IMR-90 (cell line): Measurements from ENCODE around the gene NPPA. TPM values are rescaled to one million over a fixed set of nuclear protein-coding genes. Genes with fewer than 3 reads are reported as not detected.

Source experiments
- ATAC-seq: fragments of 200-7000 bp; cut with Tn5 transposase; 2 replicates; pipeline ENCODE4 v1.9.1; 2020; ENCODE audit warnings: low read depth, mild to moderate bottlenecking, moderate library complexity
- BruUV-seq: library from RNA; stranded (reverse); fragments of 400-500 nt; replicated peaks from 2 replicates; lab custom pipeline; 2021; lab: Mats Ljungman, UMichigan
- CTCF ChIA-PET: fragments of 300-600 bp; formaldehyde crosslinking; extraction: SDS; loops from one replicate; lab custom pipeline; 2021; ENCODE audit warnings: antibody characterized with exemption; lab: Yijun Ruan, JAX
- POLR2A ChIA-PET: fragments of 300-600 bp; sonication (Branson Sonifier 250); formaldehyde crosslinking; loops from one replicate; lab custom pipeline; 2022; ENCODE audit warnings: antibody characterized with exemption; ENCODE audit not compliant: unreplicated experiment; lab: Charles Lee
- DNase-seq: peaks from one replicate; pipeline ENCODE4 v3.0.0; 2013
- H2AFZ ChIP-seq: replicated peaks from 2 replicates; pipeline ENCODE3; 2013; ENCODE audit warnings: low read length, mild to moderate bottlenecking; ENCODE audit not compliant: poor library complexity
- H2AK5ac ChIP-seq: 2 replicates; pipeline ENCODE4 v1.6.1; 2013; ENCODE audit warnings: low read depth, low read length, inconsistent platforms
- H2AK9ac ChIP-seq: replicated peaks from 2 replicates; pipeline ENCODE3; 2013; ENCODE audit warnings: mild to moderate bottlenecking, low read depth, low read length, moderate library complexity; ENCODE audit not compliant: poor library complexity
- H2BK120ac ChIP-seq: 2 replicates; pipeline ENCODE4 v1.6.1; 2013; ENCODE audit warnings: low read depth, low read length, inconsistent platforms
- H2BK15ac ChIP-seq: 3 replicates; pipeline ENCODE4 v1.6.1; 2013; ENCODE audit warnings: low read depth, low read length, inconsistent platforms
- H2BK20ac ChIP-seq: 2 replicates; pipeline ENCODE4 v1.6.1; 2013; ENCODE audit warnings: low read depth, mild to moderate bottlenecking, inconsistent platforms, low read length, moderate library complexity
- H2BK5ac ChIP-seq: 2 replicates; pipeline ENCODE4 v1.6.1; 2013; ENCODE audit warnings: mild to moderate bottlenecking, low read depth, low read length, inconsistent platforms; ENCODE audit not compliant: poor library complexity, severe bottlenecking
- H3K14ac ChIP-seq: replicated peaks from 2 replicates; pipeline ENCODE4 v1.6.1; 2013; ENCODE audit warnings: low read depth, low read length, inconsistent platforms
- H3K18ac ChIP-seq: 2 replicates; pipeline ENCODE4 v1.6.1; 2013; ENCODE audit warnings: low read depth, low read length, control low read depth
- H3K23ac ChIP-seq: 2 replicates; pipeline ENCODE4 v1.6.1; 2013; ENCODE audit warnings: low read depth, low read length, inconsistent platforms
- H3K27ac ChIP-seq: 2 replicates; pipeline ENCODE4 v1.5.1; 2013; ENCODE audit warnings: mild to moderate bottlenecking, control low read depth, low read length; ENCODE audit not compliant: insufficient read depth
- H3K27me3 ChIP-seq: 2 replicates; pipeline ENCODE4 v1.6.1; 2013; ENCODE audit warnings: low read length; ENCODE audit not compliant: control insufficient read depth, insufficient read depth
- H3K36me3 ChIP-seq: 2 replicates; pipeline ENCODE4 v1.6.1; 2013; ENCODE audit warnings: low read length, mixed read lengths; ENCODE audit not compliant: control insufficient read depth, insufficient read depth
- H3K4ac ChIP-seq: 2 replicates; pipeline ENCODE4 v1.6.1; 2013; ENCODE audit warnings: low read depth, low read length, inconsistent platforms
- H3K4me1 ChIP-seq: 2 replicates; pipeline ENCODE4 v1.6.1; 2013; ENCODE audit warnings: low read length, mixed read lengths; ENCODE audit not compliant: control insufficient read depth, insufficient read depth
- H3K4me2 ChIP-seq: 2 replicates; pipeline ENCODE4 v1.6.1; 2013; ENCODE audit warnings: low read depth, mild to moderate bottlenecking, control low read depth, low read length, moderate library complexity
- H3K4me3 ChIP-seq: 2 replicates; pipeline ENCODE4 v1.5.1; 2013; ENCODE audit warnings: low read depth, mild to moderate bottlenecking, control low read depth, low read length, moderate library complexity; ENCODE audit not compliant: insufficient read depth
- H3K56ac ChIP-seq: 2 replicates; pipeline ENCODE4 v1.6.1; 2013; ENCODE audit warnings: low read length, inconsistent platforms; ENCODE audit not compliant: insufficient read depth; ENCODE audit errors: extremely low read depth
- H3K79me1 ChIP-seq, 2 experiments: 2 replicates each; pipeline ENCODE4 v1.6.1; 2013; ENCODE audit warnings: low read length in 2 of 2, inconsistent platforms in 1 of 2, low read depth in 1 of 2
- H3K9ac ChIP-seq: 2 replicates; pipeline ENCODE4 v1.6.1; 2013; ENCODE audit warnings: low read depth, low read length, control low read depth
- H3K9me1 ChIP-seq: 2 replicates; pipeline ENCODE4 v1.6.1; 2013; ENCODE audit warnings: low read length, inconsistent platforms; ENCODE audit not compliant: insufficient read depth
- H3K9me3 ChIP-seq: 2 replicates; pipeline ENCODE4 v1.6.1; 2013; ENCODE audit warnings: low read length; ENCODE audit not compliant: control insufficient read depth, insufficient read depth
- H4K20me1 ChIP-seq: 2 replicates; pipeline ENCODE4 v1.6.1; 2013; ENCODE audit warnings: low read length, inconsistent platforms; ENCODE audit not compliant: insufficient read depth
- H4K5ac ChIP-seq: 2 replicates; pipeline ENCODE4 v1.6.1; 2013; ENCODE audit warnings: mild to moderate bottlenecking, low read depth, low read length, control low read depth
- H4K8ac ChIP-seq, 2 experiments: 2 replicates each; pipeline ENCODE4 v1.6.1; 2013; ENCODE audit warnings: low read depth in 2 of 2, low read length in 2 of 2, control low read depth in 1 of 2, inconsistent platforms in 1 of 2
- H4K91ac ChIP-seq: 2 replicates; pipeline ENCODE4 v1.6.1; 2013; ENCODE audit warnings: low read depth, low read length, inconsistent platforms; ENCODE audit not compliant: insufficient read depth
- MAZ ChIP-seq: IDR thresholded peaks from 2 replicates; pipeline ENCODE4 v1.6.1; 2012; ENCODE audit warnings: low read depth, mild to moderate bottlenecking, low read length, improper control_type of control experiment, moderate library complexity, borderline replicate concordance
- POLR2A ChIP-seq: IDR thresholded peaks from 2 replicates; pipeline ENCODE4 v1.6.1; 2012; ENCODE audit warnings: mild to moderate bottlenecking, low read depth, low read length
- RAD21 ChIP-seq: IDR thresholded peaks from 2 replicates; pipeline ENCODE4 v1.6.1; 2012; ENCODE audit warnings: low read length, improper control_type of control experiment
- RCOR1 ChIP-seq: IDR thresholded peaks from 2 replicates; pipeline ENCODE4 v1.6.1; 2012; ENCODE audit warnings: mild to moderate bottlenecking, low read length, improper control_type of control experiment; ENCODE audit not compliant: insufficient replicate concordance
- WGBS, 2 experiments: methylation state at CpG; one replicate each; pipeline versions ENCODE4 v1.1.5 to v1.1.7; 2013; ENCODE audit warnings: missing lambda C conversion rate in 2 of 2; ENCODE audit not compliant: insufficient read length in 1 of 2; ENCODE audit errors: extremely low coverage in 2 of 2; 5-methylcytosine and 5-hydroxymethylcytosine counted together
- dilution Hi-C: fragments of 300-500 bp; cut with HindIII; formaldehyde crosslinking; loops from one replicate; pipeline ENCODE4 v1.14.3; 2018; ENCODE audit warnings: low sequenced_read_pairs; ENCODE audit not compliant: unreplicated experiment
- in situ Hi-C: fragments of 300-500 bp; cut with MboI; formaldehyde crosslinking; loops from 3 replicates; pipeline ENCODE4 v1.14.3; 2019; ENCODE audit warnings: low sequenced_read_pairs, inconsistent platforms, mixed read lengths
- intact Hi-C: fragments of 100-400 bp; cut with micrococcal nuclease; formaldehyde crosslinking; loops from 2 replicates; pipeline ENCODE4 v1.10.0; 2022
- polyA plus RNA-seq, 3 experiments: library from polyadenylated mRNA; depleted of rRNA; stranded (reverse); fragments of >200 nt; gene quantifications; 2 replicates each; pipeline ENCODE4 v1.2.3, GENCODE V29; 2012; ENCODE audit warnings: low replicate concordance in 1 of 3
- total RNA-seq: library from RNA; depleted of rRNA; stranded (reverse); fragments of >200 nt; gene quantifications from 2 replicates; pipeline ENCODE4 v1.2.3, GENCODE V29; 2012

NPPA gene
- total and polyA plus RNA-seq, 2 of the 4 experiments (the other 2 are of a cell fraction), result not detected

DNA sequence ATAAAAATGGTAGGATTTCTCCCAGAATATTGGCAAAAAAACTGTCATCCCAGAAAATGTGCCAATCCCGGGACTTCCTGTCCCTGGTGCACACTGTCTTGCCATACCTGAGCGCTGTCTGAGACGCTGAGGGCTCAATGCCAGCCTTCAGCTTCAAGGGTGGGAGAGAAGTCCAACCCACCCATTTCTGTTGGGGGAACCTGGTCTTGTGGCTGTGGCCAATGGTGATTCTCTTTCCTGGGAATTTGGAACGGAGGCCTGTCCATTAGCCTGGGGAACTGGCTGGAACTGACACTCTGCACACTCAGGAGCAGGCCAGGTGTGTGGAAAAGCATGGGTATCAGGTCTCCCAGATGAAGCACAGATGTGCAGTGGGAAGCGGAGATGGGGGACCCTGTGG, 48.5 kb downstream of the NPPA start:
- in situ Hi-C loops, result no loop called here

More for the DNA sequence above, 48.5 kb downstream of the NPPA start:
- Histone ChIP-seq H2AK5ac (no peak overlapping the region), H4K91ac (no peak overlapping the region), H2AFZ (no peak overlapping the region), H3K9ac (no peak overlapping the region), H2BK120ac (no peak overlapping the region), H3K9me1 (peaks cover 6% of the 10 kb centered on the region; the same call in 1 of the 2 replicates), H3K9me3 (no peaks in the 10 kb centered on the region), H3K27me3 (no peaks in the 10 kb centered on the region), H2BK15ac (no peak overlapping the region), H3K36me3 (peaks cover 41% of the 10 kb centered on the region), H3K4ac (no peak overlapping the region), H2AK9ac (no peak overlapping the region), H3K79me1 (peaks cover 0 to 27% of the 10 kb centered on the region in 2 experiments; a peak in 2 of 4 replicates), H2BK5ac (no peak overlapping the region), H4K20me1 (no peaks in the 10 kb centered on the region), H3K4me2 (no peak overlapping the region), H3K23ac (no peak overlapping the region), H4K8ac (no peak overlapping the region), H4K5ac (no peak overlapping the region), H3K56ac (no peak overlapping the region), H3K4me1 (peaks cover 10% of the 10 kb centered on the region), H3K4me3 (no peak overlapping the region), H3K18ac (no peak overlapping the region), H3K27ac (no peak overlapping the region), H2BK20ac (no peak overlapping the region), H3K14ac (no peak overlapping the region)
- POLR2A ChIA-PET, result no interaction called here
- dilution Hi-C loops, result no loop called here
- WGBS, 2 experiments, result 100% methylated on average over 1 of the region's 5 CpGs; no CpG with 5 or more reads in 1 of the 2 experiments
- BruUV-seq, result no TSS peak
- DNase-seq (no peak), ATAC-seq (no peak)
- intact Hi-C loops, result no loop called here
- CTCF ChIA-PET, result no interaction called here
- TF ChIP-seq RCOR1 (no peak), POLR2A (no peak), RAD21 (no peak), MAZ (no peak)
